K562 (cell line): ENCODE measurements around the gene PPP2R2D. TPM values are rescaled to one million over a fixed set of nuclear protein-coding genes. Genes with fewer than 3 reads are reported as not detected.
A peak's percentile ranks its signal among the peaks of the same experiment; 100 is the strongest.

ENCODE experiments used
- CBX5 ChIP-seq: IDR thresholded peaks from 2 replicates; pipeline ENCODE4 v1.6.1; 2014; ENCODE audit warnings: low read depth, borderline replicate concordance
- CEBPG ChIP-seq, 3 experiments: fragments of 200-800 bp in 1 of 3; sonication (Bioruptor generic) in 1 of 3; sonication (generic) in 1 of 3; formaldehyde crosslinking in 1 of 3; IDR thresholded peaks in 2 of 3; conservative IDR thresholded peaks in 1 of 3; 2 replicates each; pipeline versions ENCODE4 v1.6.1 to v1.8.0; 2016 to 2022; ENCODE audit warnings: missing compliant biosample characterization in 2 of 3, missing genetic modification characterization in 2 of 3, mild to moderate bottlenecking in 1 of 3, missing genetic modification reagents in 1 of 3
- DNMT1 ChIP-seq: fragments of 450-650 bp; IDR thresholded peaks from 2 replicates; pipeline ENCODE4 v1.6.1; 2016; ENCODE audit warnings: antibody characterized with exemption, mild to moderate bottlenecking
- EP300 ChIP-seq: IDR thresholded peaks from 2 replicates; pipeline ENCODE4 v1.6.1; 2012; ENCODE audit warnings: low read length, improper control_type of control experiment
- EP400 ChIP-seq: fragments of 450-650 bp; IDR thresholded peaks from 2 replicates; pipeline ENCODE4 v1.6.1; 2017; ENCODE audit warnings: antibody characterized with exemption, mild to moderate bottlenecking, moderate library complexity
- MAZ ChIP-seq, 2 experiments: fragments of 450-650 bp in 1 of 2; sonication (generic) in 1 of 2; formaldehyde crosslinking; IDR thresholded peaks in 1 of 2; conservative IDR thresholded peaks in 1 of 2; 2 replicates each; pipeline versions ENCODE4 v1.4.0 to v1.5.0; 2020; ENCODE audit warnings: mild to moderate bottlenecking in 1 of 2, missing genetic modification reagents in 1 of 2
- MECOM ChIP-seq: fragments of 250-450 bp; sonication (Bioruptor Pico); IDR thresholded peaks from 2 replicates; pipeline ENCODE4 v1.8.0; 2022; ENCODE audit warnings: inconsistent platforms
- MEIS2 ChIP-seq: fragments of 450-650 bp; IDR thresholded peaks from 2 replicates; pipeline ENCODE4 v1.6.1; 2014; ENCODE audit warnings: mild to moderate bottlenecking; ENCODE audit not compliant: partially characterized antibody
- NFIC ChIP-seq: fragments of 450-650 bp; IDR thresholded peaks from 2 replicates; pipeline ENCODE4 v1.6.1; 2017; ENCODE audit warnings: mild to moderate bottlenecking, inconsistent platforms
- NR2C1 ChIP-seq, 2 experiments: fragments of 450-650 bp; IDR thresholded peaks; 2 replicates each; pipeline ENCODE4 v1.6.1; 2017; ENCODE audit warnings: mild to moderate bottlenecking in 2 of 2, antibody characterized with exemption in 1 of 2, inconsistent platforms in 1 of 2, missing compliant biosample characterization in 1 of 2, missing genetic modification characterization in 1 of 2
- NR2C2 ChIP-seq, 2 experiments: fragments of 200-800 bp in 1 of 2; sonication (Bioruptor generic) in 1 of 2; sonication (generic) in 1 of 2; formaldehyde crosslinking in 1 of 2; IDR thresholded peaks; 2 replicates each; pipeline versions ENCODE4 v1.6.1 to v1.8.0; 2016 to 2022; ENCODE audit warnings: mild to moderate bottlenecking in 1 of 2, missing compliant biosample characterization in 1 of 2, missing genetic modification characterization in 1 of 2, missing genetic modification reagents in 1 of 2
- POLR2AphosphoS2 ChIP-seq: IDR thresholded peaks from 2 replicates; pipeline ENCODE4 v1.6.1; 2012; ENCODE audit warnings: low read length, improper control_type of control experiment
- POLR2H ChIP-seq: IDR thresholded peaks from 2 replicates; pipeline ENCODE4 v1.6.1; 2016; ENCODE audit warnings: missing genetic modification characterization, low read depth, mild to moderate bottlenecking, control low read depth, missing compliant biosample characterization, moderate library complexity
- RBM17 ChIP-seq: fragments of 200-400 bp; formaldehyde crosslinking; IDR thresholded peaks from 2 replicates; pipeline ENCODE4 v1.6.1; 2017; ENCODE audit warnings: low read depth, mild to moderate bottlenecking, low read length, borderline replicate concordance
- SETDB1 ChIP-seq: IDR thresholded peaks from one replicate; pipeline ENCODE4 v1.6.1; 2012; ENCODE audit warnings: low read length, control low read depth, inconsistent platforms
- SOX6 ChIP-seq: fragments of 450-650 bp; IDR thresholded peaks from 2 replicates; pipeline ENCODE4 v1.6.1; 2014; ENCODE audit warnings: mild to moderate bottlenecking
- TGIF2 ChIP-seq: sonication (generic); formaldehyde crosslinking; IDR thresholded peaks from 2 replicates; pipeline ENCODE4 v1.8.1; 2022; ENCODE audit warnings: mild to moderate bottlenecking, missing genetic modification reagents, moderate library complexity
- WHSC1 ChIP-seq: IDR thresholded peaks from one replicate; pipeline ENCODE4 v1.6.1; 2012; ENCODE audit warnings: low read length, control low read depth, inconsistent platforms
- ZNF23 ChIP-seq: fragments of 250-450 bp; sonication (Bioruptor Pico); IDR thresholded peaks from 2 replicates; pipeline ENCODE4 v1.4.0; 2020; ENCODE audit warnings: mild to moderate bottlenecking
- ZNF280A ChIP-seq: fragments of 450-650 bp; IDR thresholded peaks from 2 replicates; pipeline ENCODE4 v1.6.1; 2018; ENCODE audit warnings: mild to moderate bottlenecking, low read depth; ENCODE audit not compliant: partially characterized antibody
- ZNF41 ChIP-seq: fragments of 250-450 bp; sonication (Bioruptor Pico); conservative IDR thresholded peaks from 2 replicates; pipeline ENCODE4 v1.4.0; 2020; ENCODE audit warnings: mild to moderate bottlenecking
- ZNF668 ChIP-seq: fragments of 250-450 bp; sonication (Bioruptor Pico); IDR thresholded peaks from 2 replicates; pipeline ENCODE4 v1.8.0; 2022; ENCODE audit warnings: mild to moderate bottlenecking, inconsistent platforms
- ZNF76 ChIP-seq: fragments of 250-450 bp; sonication (Bioruptor Pico); IDR thresholded peaks from 2 replicates; pipeline ENCODE4 v1.4.0; 2020; ENCODE audit warnings: mild to moderate bottlenecking, moderate library complexity, borderline replicate concordance
- polyA plus RNA-seq, 8 experiments: library from polyadenylated mRNA; depleted of rRNA in 4 of 8; stranded (reverse) in 5 of 8; unstranded in 3 of 8; fragments of >200 nt; fragmentation: Nextera tagmentation in 2 of 8; fragmentation: Illumina TruSeq in 1 of 8; extraction: Ambion mirVana in 2 of 8; extraction: Trizol in 1 of 8; gene quantifications; 2 replicates each; pipeline versions ENCODE4 v1.2.1 to v1.2.3, GENCODE V29; 2011 to 2014; ENCODE audit warnings: inconsistent platforms in 1 of 8, missing spikeins in 1 of 8
- total RNA-seq, 7 experiments: library from RNA; depleted of rRNA in 6 of 7; stranded (reverse); fragments of >200 nt in 6 of 7; fragmentation: Illumina TruSeq in 2 of 7; extraction: Trizol in 2 of 7; gene quantifications; 2 replicates each; pipeline versions ENCODE4 v1.2.1 to v1.2.3, GENCODE V29; 2011 to 2021; ENCODE audit warnings: low replicate concordance in 1 of 7
- TF ChIP-seq, protein P1 (sequence below): IDR thresholded peaks from 2 replicates; pipeline ENCODE4 v1.6.1; 2014; ENCODE audit warnings: antibody characterized with exemption
- TF ChIP-seq, protein P2 (sequence below): fragments of 450-650 bp; IDR thresholded peaks from one replicate; pipeline ENCODE4 v1.6.1; 2018; ENCODE audit warnings: mild to moderate bottlenecking, moderate library complexity; ENCODE audit not compliant: partially characterized antibody

The PPP2R2D gene
- total and polyA plus RNA-seq, 9 of the 15 experiments (the other 6 are each of a cell fraction or from before 2014, with no cell fraction given), result 1.9 to 37.0 (median 26.8) TPM

- TF ChIP-seq, protein P1, sequence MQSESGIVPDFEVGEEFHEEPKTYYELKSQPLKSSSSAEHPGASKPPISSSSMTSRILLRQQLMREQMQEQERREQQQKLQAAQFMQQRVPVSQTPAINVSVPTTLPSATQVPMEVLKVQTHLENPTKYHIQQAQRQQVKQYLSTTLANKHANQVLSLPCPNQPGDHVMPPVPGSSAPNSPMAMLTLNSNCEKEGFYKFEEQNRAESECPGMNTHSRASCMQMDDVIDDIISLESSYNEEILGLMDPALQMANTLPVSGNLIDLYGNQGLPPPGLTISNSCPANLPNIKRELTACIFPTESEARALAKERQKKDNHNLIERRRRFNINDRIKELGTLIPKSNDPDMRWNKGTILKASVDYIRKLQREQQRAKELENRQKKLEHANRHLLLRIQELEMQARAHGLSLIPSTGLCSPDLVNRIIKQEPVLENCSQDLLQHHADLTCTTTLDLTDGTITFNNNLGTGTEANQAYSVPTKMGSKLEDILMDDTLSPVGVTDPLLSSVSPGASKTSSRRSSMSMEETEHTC, result no peak
- TF ChIP-seq, protein P2, sequence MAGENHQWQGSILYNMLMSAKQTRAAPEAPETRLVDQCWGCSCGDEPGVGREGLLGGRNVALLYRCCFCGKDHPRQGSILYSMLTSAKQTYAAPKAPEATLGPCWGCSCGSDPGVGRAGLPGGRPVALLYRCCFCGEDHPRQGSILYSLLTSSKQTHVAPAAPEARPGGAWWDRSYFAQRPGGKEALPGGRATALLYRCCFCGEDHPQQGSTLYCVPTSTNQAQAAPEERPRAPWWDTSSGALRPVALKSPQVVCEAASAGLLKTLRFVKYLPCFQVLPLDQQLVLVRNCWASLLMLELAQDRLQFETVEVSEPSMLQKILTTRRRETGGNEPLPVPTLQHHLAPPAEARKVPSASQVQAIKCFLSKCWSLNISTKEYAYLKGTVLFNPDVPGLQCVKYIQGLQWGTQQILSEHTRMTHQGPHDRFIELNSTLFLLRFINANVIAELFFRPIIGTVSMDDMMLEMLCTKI, result no peak
- TF ChIP-seq ZNF41, result no peak
- TF ChIP-seq POLR2H, result no peak
- TF ChIP-seq NFIC, result no peak
- TF ChIP-seq MECOM (CRISPR knock-in tag), result no peak
- TF ChIP-seq ZNF668 (CRISPR knock-in tag), result no peak
- TF ChIP-seq ZNF23, result no peak
- TF ChIP-seq SOX6, result no peak
- no peak for TF ChIP-seq TGIF2 (CRISPR knock-in tag)
- peak; percentile 56 for TF ChIP-seq MEIS2
- no peak for TF ChIP-seq POLR2AphosphoS2
- TF ChIP-seq EP400, result no peak
- TF ChIP-seq ZNF76 (CRISPR knock-in tag), result no peak
- peak; percentile 20; the same call in 1 of the 2 replicates for TF ChIP-seq NR2C1 (IDR thresholded peaks at IDR 0.05)
- peak; percentile 67 for TF ChIP-seq NR2C1 (tag; IDR thresholded peaks at IDR 0.05)
- TF ChIP-seq EP300, result no peak
- no peak for TF ChIP-seq MAZ (CRISPR knock-in tag; conservative IDR thresholded peaks at IDR 0.05 in 1 of 2, IDR thresholded peaks at IDR 0.05 in 1 of 2)
- TF ChIP-seq SETDB1, result no peak
- 0 out of 2 replicates have a peak, but pooled peaks have one; percentile 25 for TF ChIP-seq CBX5
- no peak for TF ChIP-seq DNMT1
- no peak for TF ChIP-seq WHSC1
- TF ChIP-seq CEBPG (CRISPR knock-in tag; IDR thresholded peaks at IDR 0.05), result no peak
- TF ChIP-seq CEBPG (tag; conservative IDR thresholded peaks at IDR 0.05 in 1 of 2, IDR thresholded peaks at IDR 0.05 in 1 of 2), result no peak
- TF ChIP-seq NR2C2 (CRISPR knock-in tag; IDR thresholded peaks at IDR 0.05), result no peak
- peak; percentile 47; the same call in 1 of the 2 replicates for TF ChIP-seq NR2C2 (tag; IDR thresholded peaks at IDR 0.05)
- TF ChIP-seq ZNF280A, result no peak
- TF ChIP-seq RBM17, result no peak
Observed at GRCh38 chr10:131881104-131881880, 19.5 kb upstream of the PPP2R2D start (continued).
